Activated CD8-positive, alpha-beta memory T cell treated with anti-CD3 and anti-CD28 coated beads, Interleukin-2, amount 50 U/mL, for 1 hour (primary cell): Measurements from ENCODE around the gene DGKB.

ENCODE experiments used
- DNase-seq: peaks from one replicate; pipeline ENCODE4 v3.0.0-alpha.2; 2020; ENCODE audit errors: extremely low read depth

The DGKB gene

GRCh38 chr7:14385074-14385473 lies 517.5 kb downstream of the DGKB start:
- DNase-seq = no peak

DNA sequence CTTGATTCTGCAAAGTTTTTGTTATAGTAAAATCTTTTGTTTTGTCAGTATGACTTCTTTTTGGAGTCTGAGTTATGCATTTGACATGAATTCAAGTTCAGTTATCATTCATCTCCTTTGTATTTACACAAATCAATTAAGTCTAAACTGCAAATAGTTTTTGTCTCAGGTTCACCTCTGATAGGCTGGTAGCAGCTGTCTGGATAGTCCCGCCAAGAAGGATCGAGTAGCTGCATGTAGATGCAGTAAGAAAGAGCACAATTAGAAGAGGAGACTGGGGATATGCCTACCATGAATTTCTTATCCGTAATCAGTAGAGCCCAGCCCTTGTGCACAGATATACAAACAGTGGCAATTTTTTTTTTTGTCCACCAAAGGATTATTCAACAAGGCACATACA lies 520.6 kb downstream of the DGKB start:
- DNase-seq = no peak

- no peak for DNase-seq
These were observed 521.2 kb downstream of the DGKB start for GRCh38 chr7:14381306-14381705.

DNA sequence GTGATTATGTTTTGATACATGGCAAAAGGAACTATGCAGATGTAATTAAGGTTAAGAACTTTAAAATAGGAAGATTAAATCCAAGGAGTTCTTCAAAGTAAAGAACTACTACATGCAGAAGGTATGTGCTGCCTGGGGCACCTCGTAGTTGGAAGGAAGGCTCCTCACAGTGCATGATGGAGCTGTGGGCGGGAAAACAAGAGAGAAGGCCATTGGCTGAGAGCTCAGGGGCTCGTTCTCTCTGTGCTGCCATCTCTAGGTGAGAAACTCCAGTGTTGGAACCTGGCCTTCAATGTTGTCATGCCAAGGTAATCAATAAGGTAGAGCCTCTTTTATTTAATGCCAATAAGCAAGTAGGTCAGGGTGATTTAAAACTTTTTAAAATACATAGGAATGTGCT lies 521.7 kb downstream of the DGKB start:
- no peak for DNase-seq

GRCh38 chr7:14377646-14378266 lies 524.8 kb downstream of the DGKB start:
- no peak for DNase-seq

- no peak for DNase-seq
These were observed 525.8 kb downstream of the DGKB start for GRCh38 chr7:14376711-14377110.

DNA sequence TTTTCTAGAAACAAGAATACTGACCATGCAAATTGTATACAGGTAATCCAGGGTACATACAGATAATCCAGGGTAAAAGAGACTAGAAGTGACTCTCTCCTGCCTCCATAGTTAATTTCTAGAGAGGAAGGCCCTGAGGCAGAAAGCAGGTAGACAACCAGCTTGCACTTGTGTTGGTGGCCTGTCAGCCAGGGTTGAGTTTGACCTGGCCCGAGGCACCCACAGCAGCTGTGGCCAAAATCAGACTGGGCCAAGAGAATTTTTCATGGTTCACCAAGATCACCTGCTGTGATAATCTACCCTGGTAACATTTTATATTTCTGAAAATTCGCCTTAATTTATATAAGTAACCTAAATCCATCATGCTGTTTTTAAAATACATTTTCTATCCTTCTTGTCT lies 526.6 kb downstream of the DGKB start:
- DNase-seq = no peak

GRCh38 chr7:14374336-14374735 lies 528.2 kb downstream of the DGKB start:
- no peak for DNase-seq

DNA sequence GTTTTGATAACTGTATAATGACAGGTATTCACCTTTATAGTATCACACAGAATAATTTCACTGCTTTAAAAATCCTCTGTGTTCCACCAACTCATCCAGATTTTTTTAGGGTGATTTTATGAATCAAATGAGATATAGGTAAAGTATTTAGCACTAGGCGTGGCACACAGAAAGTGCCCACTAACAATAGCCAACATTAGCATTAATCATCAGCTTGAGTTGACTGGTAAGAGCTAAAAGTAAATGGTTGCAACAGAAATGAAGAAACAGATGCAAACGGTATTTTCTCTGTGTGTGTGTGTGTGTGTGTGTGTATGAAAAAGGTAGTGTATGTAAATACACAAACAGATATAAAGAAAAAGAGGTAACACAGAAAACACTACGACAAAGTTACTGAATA lies 534.3 kb downstream of the DGKB start:
- no peak for DNase-seq

GRCh38 chr7:14351167-14351566 lies 551.4 kb downstream of the DGKB start:
- no peak for DNase-seq

GRCh38 chr7:14341200-14341775 lies 561.3 kb downstream of the DGKB start:
- no peak for DNase-seq

- no peak for DNase-seq
These were observed 562.0 kb downstream of the DGKB start for GRCh38 chr7:14340393-14341074.

GRCh38 chr7:14339861-14340260 lies 562.7 kb downstream of the DGKB start:
- DNase-seq = no peak

DNA sequence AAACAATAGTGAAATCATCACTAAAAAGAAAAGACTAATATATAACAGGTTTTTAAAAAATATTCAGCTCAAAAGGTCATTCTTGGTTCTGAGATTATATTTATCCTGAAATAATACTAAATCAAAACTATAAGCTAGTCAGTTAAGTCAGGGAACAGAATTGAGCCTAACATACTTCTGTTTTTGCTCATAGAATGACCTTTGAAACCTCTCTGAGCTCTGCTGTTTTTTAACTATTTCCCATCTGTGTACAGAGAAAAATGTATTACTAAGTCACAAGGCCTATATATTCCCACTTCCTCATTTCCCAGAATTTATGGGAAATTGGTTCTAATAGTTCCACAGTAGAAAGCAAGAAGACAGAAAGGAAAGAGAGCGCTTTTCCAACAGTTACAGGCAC lies 566.3 kb downstream of the DGKB start:
- DNase-seq = no peak

DNA sequence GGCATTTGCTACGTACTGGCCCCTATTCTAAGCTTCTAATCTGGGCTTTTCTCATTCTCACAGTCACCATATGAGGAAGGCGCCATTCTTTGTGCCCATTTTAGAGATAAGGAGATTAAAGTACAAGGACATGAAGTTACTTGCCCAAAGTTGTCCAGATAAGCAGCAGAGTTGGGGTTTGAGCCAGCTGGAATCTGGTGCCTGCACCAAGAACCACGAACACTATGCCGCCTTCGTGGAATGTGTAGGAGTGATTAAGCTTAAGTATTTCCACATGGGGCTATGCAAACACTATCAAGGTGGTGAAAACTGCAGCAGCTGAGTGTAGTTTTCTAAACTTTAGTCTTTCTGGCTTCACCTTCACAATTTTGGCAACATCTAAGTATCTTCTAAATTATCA lies 570.4 kb downstream of the DGKB start:
- DNase-seq = no peak

DNA sequence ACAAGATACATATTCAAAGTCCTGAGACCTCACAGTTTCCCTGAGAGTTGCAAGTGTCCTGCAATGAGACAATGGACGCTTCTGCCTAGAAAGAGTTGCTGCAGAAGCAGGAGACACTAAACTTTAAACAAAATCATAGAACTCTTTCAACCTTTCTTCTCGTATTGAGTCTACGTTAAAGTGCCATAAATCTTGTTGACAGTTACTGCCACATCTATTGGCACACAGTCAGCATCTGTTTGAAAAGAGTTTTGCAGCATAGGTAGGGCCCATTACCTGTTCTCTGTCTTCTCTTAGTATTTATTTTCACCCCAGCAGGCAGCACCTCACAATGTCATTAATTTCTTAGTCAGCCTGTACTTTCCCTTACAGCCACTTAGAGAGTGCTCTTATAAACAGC lies 577.8 kb downstream of the DGKB start:
- DNase-seq = no peak

GRCh38 chr7:14322724-14323123 lies 579.8 kb downstream of the DGKB start:
- DNase-seq = no peak

DNA sequence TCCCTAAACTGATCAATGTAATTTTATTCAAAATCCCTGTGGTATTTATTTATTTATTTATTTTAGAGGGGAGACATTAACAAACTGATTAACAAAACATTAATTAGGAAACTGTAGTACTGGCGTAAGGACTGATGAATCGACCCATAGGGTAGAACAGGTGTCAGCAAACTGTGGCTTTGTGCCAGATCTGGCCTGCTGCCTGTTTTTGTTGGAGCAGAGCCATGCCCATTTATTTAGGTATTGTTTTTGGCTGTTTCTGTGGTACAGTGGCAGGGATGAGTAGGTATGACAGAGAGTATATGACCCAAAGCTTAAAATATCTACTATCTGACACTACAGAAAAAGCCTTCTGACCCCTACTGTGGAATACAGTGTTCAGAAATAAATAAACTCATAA lies 580.6 kb downstream of the DGKB start:
- DNase-seq = no peak

DNA sequence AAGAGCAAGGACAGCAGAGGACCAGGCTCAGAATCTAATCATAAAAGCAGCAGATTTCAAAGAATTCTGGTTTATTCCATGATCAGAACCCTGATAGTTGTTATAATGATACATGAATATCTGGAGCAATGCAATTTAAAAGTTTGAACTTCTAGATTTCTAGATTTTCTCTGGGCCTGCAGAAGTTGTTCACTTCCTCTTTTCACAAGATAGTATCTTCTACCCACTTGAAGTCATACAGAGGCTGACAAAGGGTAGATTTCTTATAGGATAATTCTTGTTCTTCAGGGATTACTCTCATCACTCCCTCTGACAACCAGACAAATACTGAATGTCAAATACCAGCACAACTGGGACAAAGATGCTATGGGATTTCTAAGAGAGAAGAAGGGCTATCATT lies 593.1 kb downstream of the DGKB start:
- no peak for DNase-seq

GRCh38 chr7:14305233-14305866 lies 597.2 kb downstream of the DGKB start:
- no peak for DNase-seq

DNA sequence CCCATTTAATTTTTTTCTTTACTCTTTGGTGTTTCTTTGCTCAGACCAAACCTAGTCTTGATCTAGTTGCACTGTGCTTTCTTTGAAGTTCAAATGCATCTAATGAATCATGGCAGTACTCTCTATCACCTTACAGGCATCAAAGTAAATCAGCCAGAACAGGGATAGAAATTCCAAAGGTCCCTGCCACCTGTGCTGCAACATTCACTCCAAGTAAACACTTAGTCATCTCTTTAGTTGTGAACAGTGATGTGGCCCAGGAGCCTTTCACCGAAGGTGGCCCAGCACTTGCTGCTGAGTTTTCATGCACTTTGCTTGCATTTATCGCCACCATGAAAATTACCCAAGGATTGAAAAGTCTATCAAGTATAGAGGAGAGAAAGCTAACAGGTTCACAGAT lies 599.0 kb downstream of the DGKB start:
- DNase-seq = no peak

GRCh38 chr7:14294637-14295036 lies 607.9 kb downstream of the DGKB start:
- no peak for DNase-seq

GRCh38 chr7:14293434-14293833 lies 609.1 kb downstream of the DGKB start:
- DNase-seq = no peak
